Kidney (tissue), 14 donors: Measurements from ENCODE around the gene UBL7. TPM values are rescaled to one million over a fixed set of nuclear protein-coding genes. Genes with fewer than 3 reads are reported as not detected.

ENCODE experiments used
- DNase-seq, 5 donors: peaks; one replicate each; pipeline ENCODE4 v3.0.0-alpha.2; 2013 to 2020
- FAIRE-seq: peaks from 2 replicates; lab custom pipeline; 2012; peaks lifted over from hg19 to GRCh38; lab: Jason Lieb, UNC
- H3K27ac ChIP-seq, 2 donors: one replicate each; pipeline ENCODE4 v1.7.0; 2013; ENCODE audit warnings: low read depth in 2 of 2, low read length in 2 of 2, inconsistent platforms in 1 of 2
- H3K27me3 ChIP-seq: one replicate; pipeline ENCODE4 v1.7.1; 2013; ENCODE audit warnings: low read length, inconsistent platforms; ENCODE audit not compliant: control insufficient read depth, insufficient read depth
- H3K36me3 ChIP-seq, 3 donors: one replicate each; pipeline versions ENCODE4 v1.7.0 to v1.7.1; 2013; ENCODE audit warnings: low read length in 3 of 3, control low read depth in 1 of 3, inconsistent platforms in 1 of 3; ENCODE audit not compliant: insufficient read depth in 3 of 3, control insufficient read depth in 2 of 3
- H3K4me1 ChIP-seq, 3 donors: one replicate each; pipeline versions ENCODE4 v1.7.0 to v1.7.1; 2013; ENCODE audit warnings: low read length in 3 of 3, inconsistent platforms in 1 of 3, low read depth in 1 of 3; ENCODE audit not compliant: control insufficient read depth in 2 of 3, insufficient read depth in 2 of 3
- H3K4me3 ChIP-seq, 3 donors: one replicate each; pipeline versions ENCODE4 v1.7.0 to v1.8.1; 2013; ENCODE audit warnings: low read length in 3 of 3, control low read depth in 1 of 3, inconsistent platforms in 1 of 3
- H3K9ac ChIP-seq, 3 donors: one replicate each; pipeline versions ENCODE4 v1.7.0 to v1.7.1; 2013; ENCODE audit warnings: low read length in 3 of 3, control low read depth in 1 of 3, inconsistent platforms in 1 of 3
- H3K9me3 ChIP-seq, 3 donors: one replicate each; pipeline versions ENCODE4 v1.7.0 to v1.7.1; 2013; ENCODE audit warnings: low read length in 3 of 3, control low read depth in 1 of 3, inconsistent platforms in 1 of 3; ENCODE audit not compliant: control insufficient read depth in 2 of 3, insufficient read depth in 1 of 3
- CTCF ChIP-seq: IDR thresholded peaks from 3 replicates; pipeline ENCODE4 v1.5.1; 2012; ENCODE audit warnings: mild to moderate bottlenecking, moderate library complexity, borderline replicate concordance; ENCODE audit not compliant: insufficient read depth; ENCODE audit errors: extremely low read depth
- intact Hi-C: fragments of 100-400 bp; cut with DNase I; formaldehyde crosslinking; loops from one replicate; pipeline ENCODE4 v1.11.1; 2022
- polyA plus RNA-seq: library from polyadenylated mRNA; stranded (reverse); fragments of 350-450 nt; fragmentation: Illumina TruSeq; extraction: RNeasy Lipid Tissue Mini Kit (QIAGEN cat#74804); gene quantifications from one replicate; pipeline ENCODE4 v1.2.3, GENCODE V29; 2014; ENCODE audit warnings: low read depth, low replicate concordance; ENCODE audit not compliant: insufficient read depth
- total RNA-seq: library from RNA; stranded (reverse); fragmentation: NEBNext Ultra II Directional; extraction: Animal tissue kit (Norgen Biotek cat#: 25700); gene quantifications from one replicate; pipeline ENCODE4 v1.2.1, GENCODE V29; 2021
- donor health status: control.
- donor health status: control.
- donor health status: control.
- donor health status: control.
- donor health status: control.
- donor health status: DM: yes; HTN: yes; CAD: no.
- donor health status: Normal renal cell carcinoma (clear cell type).

Gene UBL7
- total and polyA plus RNA-seq, 2 donors from 2014 or later: 32.9 to 75.8 TPM

GRCh38 chr15:74429781-74430400, 31.1 kb downstream of the UBL7 start:
- H3K9me3 ChIP-seq: no peaks in the 10 kb centered on the region
- H3K4me1 ChIP-seq: peaks cover 0 to 7% (median 4%) of the 10 kb centered on the region in 3 donors
- intact Hi-C loops: no loop called here
- H3K27ac ChIP-seq: no peak overlapping the region
- no peaks in the 10 kb centered on the region for H3K36me3 ChIP-seq
- no peak overlapping the region for H3K9ac ChIP-seq
- TF ChIP-seq CTCF: no peak
- FAIRE-seq (no peak), DNase-seq (no peak)
- H3K4me3 ChIP-seq: no peak overlapping the region
- no peaks in the 10 kb centered on the region for H3K27me3 ChIP-seq

- intact Hi-C loops: no loop called here
- Histone ChIP-seq H3K9ac (no peak overlapping the region), H3K4me3 (no peak overlapping the region), H3K27ac (no peak overlapping the region), H3K4me1 (peaks cover 0 to 6% (median 4%) of the 10 kb centered on the region in 3 donors), H3K9me3 (no peaks in the 10 kb centered on the region), H3K27me3 (no peaks in the 10 kb centered on the region), H3K36me3 (no peaks in the 10 kb centered on the region)
- TF ChIP-seq CTCF: no peak
- no peak for FAIRE-seq
- DNase-seq: no peak
Observed at GRCh38 chr15:74428970-74429780, 31.8 kb downstream of the UBL7 start.

- TF ChIP-seq CTCF: no peak
- peak in 1 of 5 donors; percentile 46 for DNase-seq
- Histone ChIP-seq H3K4me3 (no peak overlapping the region), H3K27me3 (no peaks in the 10 kb centered on the region), H3K36me3 (no peaks in the 10 kb centered on the region), H3K9me3 (no peaks in the 10 kb centered on the region), H3K9ac (no peak overlapping the region), H3K27ac (no peak overlapping the region), H3K4me1 (peaks cover 0 to 4% (median 4%) of the 10 kb centered on the region in 3 donors)
- FAIRE-seq: no peak
- intact Hi-C loops: no loop called here
Observed at GRCh38 chr15:74428442-74428787, 32.5 kb downstream of the UBL7 start.
